Thyroid gland (tissue), 4 donors: ENCODE results near the gene C6orf58.

Source experiments
- POLR2A ChIP-seq, 2 donors: fragments of 450-650 bp; IDR thresholded peaks; one replicate each; pipeline ENCODE4 v1.6.1; 2017; ENCODE audit warnings: antibody characterized with exemption in 2 of 2, mild to moderate bottlenecking in 2 of 2, moderate library complexity in 1 of 2
- TF ChIP-seq, protein P1 (sequence below), 6 experiments: fragments of 200-600 bp in 3 of 6; fragments of 450-650 bp in 3 of 6; sonication (generic) in 3 of 6; IDR thresholded peaks; one replicate each; pipeline ENCODE4 v1.5.1; 2016 to 2019; ENCODE audit warnings: antibody characterized with exemption in 6 of 6, mild to moderate bottlenecking in 2 of 6, inconsistent platforms in 1 of 6, moderate library complexity in 1 of 6

DNA sequence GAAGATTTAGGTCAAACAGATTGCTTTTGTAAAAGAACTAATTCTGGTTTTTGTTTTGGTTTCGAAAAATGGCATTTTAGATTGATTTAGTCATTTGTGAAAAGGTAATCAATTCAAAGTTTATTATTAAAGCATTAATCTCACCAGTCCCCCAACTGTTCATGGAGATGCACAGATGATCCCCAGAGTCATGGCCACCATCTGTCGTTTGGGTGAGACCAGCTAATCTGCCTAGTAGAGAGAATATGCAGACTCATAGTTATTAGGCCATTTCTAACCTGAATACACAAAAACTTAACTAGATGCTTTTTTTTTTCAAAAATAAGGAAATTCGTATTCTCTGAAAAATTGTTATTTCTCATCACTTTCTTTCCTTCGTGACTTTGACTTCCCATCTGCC lies 58.1 kb downstream of the C6orf58 start:
- no peak for TF ChIP-seq POLR2A (IDR thresholded peaks at IDR 0.05)
- TF ChIP-seq, protein P1, sequence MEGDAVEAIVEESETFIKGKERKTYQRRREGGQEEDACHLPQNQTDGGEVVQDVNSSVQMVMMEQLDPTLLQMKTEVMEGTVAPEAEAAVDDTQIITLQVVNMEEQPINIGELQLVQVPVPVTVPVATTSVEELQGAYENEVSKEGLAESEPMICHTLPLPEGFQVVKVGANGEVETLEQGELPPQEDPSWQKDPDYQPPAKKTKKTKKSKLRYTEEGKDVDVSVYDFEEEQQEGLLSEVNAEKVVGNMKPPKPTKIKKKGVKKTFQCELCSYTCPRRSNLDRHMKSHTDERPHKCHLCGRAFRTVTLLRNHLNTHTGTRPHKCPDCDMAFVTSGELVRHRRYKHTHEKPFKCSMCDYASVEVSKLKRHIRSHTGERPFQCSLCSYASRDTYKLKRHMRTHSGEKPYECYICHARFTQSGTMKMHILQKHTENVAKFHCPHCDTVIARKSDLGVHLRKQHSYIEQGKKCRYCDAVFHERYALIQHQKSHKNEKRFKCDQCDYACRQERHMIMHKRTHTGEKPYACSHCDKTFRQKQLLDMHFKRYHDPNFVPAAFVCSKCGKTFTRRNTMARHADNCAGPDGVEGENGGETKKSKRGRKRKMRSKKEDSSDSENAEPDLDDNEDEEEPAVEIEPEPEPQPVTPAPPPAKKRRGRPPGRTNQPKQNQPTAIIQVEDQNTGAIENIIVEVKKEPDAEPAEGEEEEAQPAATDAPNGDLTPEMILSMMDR (IDR thresholded peaks at IDR 0.05) = no peak
